Panc1 (cell line): ENCODE measurements around the gene LAG3. TPM values are rescaled to one million over a fixed set of nuclear protein-coding genes. Genes with fewer than 3 reads are reported as not detected.

Source experiments
- ATAC-seq: fragments of 200-7000 bp; cut with Tn5 transposase; 2 replicates; pipeline ENCODE4 v1.9.1; 2020; ENCODE audit warnings: mild to moderate bottlenecking, moderate library complexity
- BruUV-seq: library from RNA; stranded (reverse); fragments of 400-500 nt; replicated peaks from 2 replicates; lab custom pipeline; 2021; lab: Mats Ljungman, UMichigan
- CTCF ChIA-PET: fragments of 300-600 bp; sonication (Branson Sonifier 250); formaldehyde crosslinking; loops from one replicate; lab custom pipeline; 2022; ENCODE audit warnings: antibody characterized with exemption; lab: Charles Lee
- POLR2A ChIA-PET: fragments of 300-600 bp; sonication (Branson Sonifier 250); formaldehyde crosslinking; loops from one replicate; lab custom pipeline; 2022; ENCODE audit warnings: antibody characterized with exemption; lab: Charles Lee
- DNase-seq: peaks from one replicate; pipeline ENCODE4 v3.0.0-alpha.2; 2010; ENCODE audit warnings: low read depth, low spot score
- H3K27ac ChIP-seq: 2 replicates; pipeline ENCODE4 v1.5.1; 2011; ENCODE audit warnings: mild to moderate bottlenecking, low read length, inconsistent platforms
- H3K27me3 ChIP-seq: fragments of 200-500 bp; sonication (Bioruptor generic); 2 replicates; pipeline ENCODE4 v1.6.0; 2014; ENCODE audit warnings: low read length, inconsistent platforms; ENCODE audit not compliant: control insufficient read depth, insufficient read depth
- H3K36me3 ChIP-seq: fragments of 200-500 bp; sonication (Bioruptor generic); 2 replicates; pipeline ENCODE4 v1.5.1; 2014; ENCODE audit warnings: inconsistent platforms, mild to moderate bottlenecking, low read length, moderate library complexity; ENCODE audit not compliant: control insufficient read depth, insufficient read depth
- H3K4me1 ChIP-seq: 2 replicates; pipeline ENCODE4 v1.5.1; 2011; ENCODE audit warnings: inconsistent platforms, mild to moderate bottlenecking, low read length, moderate library complexity; ENCODE audit not compliant: control insufficient read depth, insufficient read depth
- H3K4me3 ChIP-seq, 2 experiments: 2 replicates each; pipeline ENCODE4 v1.5.1; 2011 to 2012; ENCODE audit warnings: low read depth in 2 of 2, low read length in 2 of 2, mild to moderate bottlenecking in 2 of 2, inconsistent platforms in 1 of 2, moderate library complexity in 1 of 2
- H3K9me3 ChIP-seq: fragments of 200-500 bp; sonication (Bioruptor generic); 2 replicates; pipeline ENCODE4 v1.5.1; 2014; ENCODE audit warnings: low read depth, mild to moderate bottlenecking, inconsistent platforms, low read length, moderate library complexity; ENCODE audit not compliant: control insufficient read depth, insufficient read depth
- CTCF ChIP-seq: fragments of 450-650 bp; IDR thresholded peaks from 2 replicates; pipeline ENCODE4 v1.5.1; 2017; ENCODE audit warnings: mild to moderate bottlenecking
- POLR2AphosphoS5 ChIP-seq: IDR thresholded peaks from 2 replicates; pipeline ENCODE4 v1.6.1; 2012; ENCODE audit warnings: mild to moderate bottlenecking, low read depth, low read length, moderate library complexity
- REST ChIP-seq, 2 experiments: IDR thresholded peaks; 2 replicates each; pipeline ENCODE4 v1.6.1; 2011 to 2012; ENCODE audit warnings: low read depth in 2 of 2, control low read depth in 1 of 2, low read length in 1 of 2, mild to moderate bottlenecking in 1 of 2, moderate library complexity in 1 of 2; ENCODE audit not compliant: insufficient read depth in 1 of 2
- SIN3A ChIP-seq: IDR thresholded peaks from 2 replicates; pipeline ENCODE4 v1.6.1; 2012; ENCODE audit warnings: low read depth, mild to moderate bottlenecking, low read length, moderate library complexity, borderline replicate concordance; ENCODE audit not compliant: insufficient read depth
- TCF7L2 ChIP-seq: IDR thresholded peaks from 2 replicates; pipeline ENCODE4 v1.6.1; 2011; ENCODE audit warnings: mild to moderate bottlenecking, low read depth, low read length, inconsistent platforms
- in situ Hi-C: cut with HindIII; loops from 2 replicates; pipeline ENCODE4 v1.10.0; 2016; ENCODE audit warnings: low sequenced_read_pairs, low pct_unique_long_range_greater_than_20kb
- intact Hi-C: fragments of 100-400 bp; cut with micrococcal nuclease; formaldehyde crosslinking; loops from one replicate; pipeline ENCODE4 v1.10.0; 2022; ENCODE audit not compliant: unreplicated experiment
- total RNA-seq: library from RNA; stranded (reverse); gene quantifications from one replicate; pipeline ENCODE4 v1.2.1, GENCODE V29; 2021; ENCODE audit not compliant: unreplicated experiment

LAG3 gene
- total RNA-seq, 1 experiment from 2014 or later: 2.7 TPM

- in situ Hi-C loops: no loop called here
- no peak for TF ChIP-seq TCF7L2
- TF ChIP-seq CTCF: no peak
- TF ChIP-seq REST (IDR thresholded peaks at IDR 0.05; ENCODE audit: insufficient read depth in 1 of 2, low read depth in 2 of 2, low read length in 1 of 2): no peak
- TF ChIP-seq POLR2AphosphoS5: no peak
- no peak for TF ChIP-seq SIN3A
These were observed 42.2 kb upstream of the LAG3 start for GRCh38 chr12:6730169-6730568.

GRCh38 chr12:6734506-6735387, 37.6 kb upstream of the LAG3 start:
- Histone ChIP-seq H3K27me3 (no peaks in the 10 kb centered on the region), H3K4me3 (no peak overlapping the region), H3K4me1 (peaks cover 7% of the 10 kb centered on the region; the same call in 1 of the 2 replicates), H3K9me3 (no peaks in the 10 kb centered on the region), H3K27ac (no peak overlapping the region), H3K36me3 (no peaks in the 10 kb centered on the region)
- TF ChIP-seq REST (IDR thresholded peaks at IDR 0.05; ENCODE audit: insufficient read depth in 1 of 2, low read depth in 2 of 2, low read length in 1 of 2) (no peak), SIN3A (no peak), POLR2AphosphoS5 (no peak), TCF7L2 (no peak), CTCF (no peak)
- in situ Hi-C loops (no loop called here), intact Hi-C loops (no loop called here)
- DNase-seq (no peak), ATAC-seq (no peak)
- ChIA-PET POLR2A (no interaction called here), CTCF (no interaction called here)
- BruUV-seq: no TSS peak

More at GRCh38 chr12:6730169-6730568, 42.2 kb upstream of the LAG3 start:
- H3K4me3 ChIP-seq: no peak overlapping the region
- H3K36me3 ChIP-seq: no peaks in the 10 kb centered on the region
- H3K27me3 ChIP-seq: no peaks in the 10 kb centered on the region
- H3K4me1 ChIP-seq: no peaks in the 10 kb centered on the region
- intact Hi-C loops: no loop called here
- ChIA-PET POLR2A (no interaction called here), CTCF (no interaction called here)
- H3K27ac ChIP-seq: no peak overlapping the region
- ATAC-seq: no peak
- no TSS peak for BruUV-seq
- DNase-seq: no peak
- H3K9me3 ChIP-seq: no peaks in the 10 kb centered on the region
